Urinary bladder (tissue), 4 donors: ENCODE measurements around the gene GNAO1. TPM values are rescaled to one million over a fixed set of nuclear protein-coding genes. Genes with fewer than 3 reads are reported as not detected.

Source experiments
- DNase-seq: peaks from one replicate; pipeline ENCODE4 v3.0.0-alpha.2; 2015; ENCODE audit errors: extremely low spot score
- H3K27ac ChIP-seq: one replicate; pipeline ENCODE4 v1.5.1; 2013; ENCODE audit warnings: low read depth, mild to moderate bottlenecking, moderate library complexity
- H3K36me3 ChIP-seq: one replicate; pipeline ENCODE4 v1.6.1; 2013; ENCODE audit warnings: mild to moderate bottlenecking, moderate library complexity; ENCODE audit not compliant: insufficient read depth
- H3K4me1 ChIP-seq: one replicate; pipeline ENCODE4 v1.6.1; 2013; ENCODE audit warnings: mild to moderate bottlenecking, moderate library complexity; ENCODE audit not compliant: insufficient read depth
- H3K4me3 ChIP-seq: one replicate; pipeline ENCODE4 v1.5.1; 2013; ENCODE audit warnings: low read depth, low read length
- WGBS: extraction: QIAGEN DNeasy Blood & Tissue Kit; methylation state at CpG from one replicate; pipeline ENCODE4 v1.1.7; 2013; 5-methylcytosine and 5-hydroxymethylcytosine counted together
- polyA plus RNA-seq: library from polyadenylated mRNA; stranded (reverse); fragments of 200-250 nt; gene quantifications from one replicate; pipeline ENCODE4 v1.2.3, GENCODE V29; 2013
- total RNA-seq: library from RNA; depleted of rRNA; stranded (reverse); fragments of >200 nt; gene quantifications from one replicate; pipeline ENCODE4 v1.2.3, GENCODE V29; 2014
- donor health status: healthy with polysubstance abuse.
- donor health status: healthy.

Gene GNAO1
- total and polyA plus RNA-seq, 2 donors: 4.7 to 31.1 TPM

DNA sequence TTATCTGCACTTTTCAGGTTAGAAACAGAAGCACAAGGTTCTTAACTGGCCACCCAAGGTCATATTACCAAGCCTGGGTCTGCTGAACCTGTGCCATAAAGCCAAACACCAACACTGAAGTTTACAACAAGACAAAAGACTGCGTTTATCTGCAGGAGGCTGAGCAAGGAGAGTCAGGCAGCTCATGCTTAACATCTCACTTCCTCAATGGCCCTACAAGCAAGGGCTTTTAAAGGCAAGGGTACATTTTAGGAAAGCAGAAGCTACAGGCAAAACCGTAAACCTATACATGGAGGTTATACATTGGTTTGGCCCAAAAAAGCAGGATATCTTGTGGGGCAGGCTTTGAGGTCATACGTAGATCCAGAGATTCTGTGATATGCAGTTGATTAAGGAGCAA, 91.2 kb downstream of the GNAO1 start:
- no peaks in the 10 kb centered on the region for H3K36me3 ChIP-seq
- H3K27ac ChIP-seq: no peak overlapping the region
- no peaks in the 10 kb centered on the region for H3K4me1 ChIP-seq
- WGBS: 84% methylated on average over 3 of the region's 3 CpGs
- DNase-seq: no peak
- H3K4me3 ChIP-seq: no peak overlapping the region

DNA sequence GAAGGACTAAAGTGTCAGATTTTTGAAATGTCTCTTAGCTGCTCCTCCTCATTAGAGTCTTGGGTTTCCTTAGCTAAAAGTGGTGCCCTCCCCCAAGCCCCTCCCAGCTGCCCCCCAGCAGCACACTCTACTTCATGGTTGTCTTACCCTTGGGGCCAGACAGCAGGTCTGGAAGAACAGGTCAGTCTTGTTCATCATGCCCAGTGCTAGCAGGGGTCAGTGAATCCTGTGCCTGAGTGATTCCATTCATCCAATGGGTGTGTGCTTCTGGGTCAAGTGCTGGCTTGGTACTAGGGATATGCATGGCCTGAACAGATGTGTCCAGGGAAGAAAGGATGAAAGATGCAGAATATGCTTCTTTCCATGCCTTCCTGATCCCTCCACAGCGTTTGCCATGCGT, 93.2 kb downstream of the GNAO1 start:
- H3K4me1 ChIP-seq: no peaks in the 10 kb centered on the region
- H3K4me3 ChIP-seq: no peak overlapping the region
- no peaks in the 10 kb centered on the region for H3K36me3 ChIP-seq
- DNase-seq: no peak
- H3K27ac ChIP-seq: no peak overlapping the region
- 87% methylated on average over 2 of the region's 2 CpGs for WGBS

DNA sequence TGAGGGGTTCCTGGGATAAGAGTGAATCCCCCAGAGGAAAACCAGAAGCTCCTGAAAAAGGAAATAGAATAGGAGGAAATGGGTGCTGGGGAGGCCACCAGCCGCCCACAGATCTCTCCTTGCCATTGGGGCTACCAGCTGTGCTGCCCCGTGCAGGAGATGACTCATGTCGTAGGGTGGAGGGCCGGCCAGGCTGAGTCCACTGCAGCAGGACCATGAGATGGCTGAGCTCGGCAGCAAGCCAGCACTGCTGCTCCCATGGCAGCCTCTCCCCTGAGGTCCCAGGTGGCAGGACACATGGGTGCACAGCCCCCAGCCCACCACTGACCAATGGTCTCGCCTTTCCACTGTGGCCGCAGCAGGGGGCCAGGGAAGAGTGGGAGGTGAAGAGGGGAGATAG, 95.5 kb downstream of the GNAO1 start:
- DNase-seq: no peak
- Histone ChIP-seq H3K4me3 (no peak overlapping the region), H3K4me1 (no peaks in the 10 kb centered on the region), H3K27ac (no peak overlapping the region), H3K36me3 (no peaks in the 10 kb centered on the region)
- WGBS: 88% methylated on average over 7 of the region's 7 CpGs

DNA sequence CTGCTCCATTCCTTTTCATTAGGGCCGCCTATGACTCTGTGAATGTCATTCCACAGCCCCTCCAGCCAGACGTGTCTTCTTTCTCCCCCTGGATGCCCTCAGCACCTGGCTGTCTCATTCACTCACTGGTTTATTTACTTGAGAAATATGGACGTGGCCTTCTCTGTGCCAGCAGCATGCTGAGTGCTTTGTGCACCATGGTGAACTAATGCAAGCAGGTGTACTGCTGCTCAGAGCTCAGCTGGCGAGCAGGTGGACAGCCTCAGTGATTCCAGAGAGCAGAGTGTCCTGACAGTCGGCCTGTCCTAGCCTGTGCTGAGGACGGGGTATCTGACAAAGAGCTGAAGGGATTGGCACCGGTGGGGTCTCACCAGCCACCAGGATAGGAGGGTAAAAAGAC, 96.7 kb downstream of the GNAO1 start:
- 84% methylated on average over 7 of the region's 7 CpGs for WGBS
- H3K4me3 ChIP-seq: no peak overlapping the region
- H3K27ac ChIP-seq: no peak overlapping the region
- no peak for DNase-seq
- no peaks in the 10 kb centered on the region for H3K36me3 ChIP-seq
- no peaks in the 10 kb centered on the region for H3K4me1 ChIP-seq

DNA sequence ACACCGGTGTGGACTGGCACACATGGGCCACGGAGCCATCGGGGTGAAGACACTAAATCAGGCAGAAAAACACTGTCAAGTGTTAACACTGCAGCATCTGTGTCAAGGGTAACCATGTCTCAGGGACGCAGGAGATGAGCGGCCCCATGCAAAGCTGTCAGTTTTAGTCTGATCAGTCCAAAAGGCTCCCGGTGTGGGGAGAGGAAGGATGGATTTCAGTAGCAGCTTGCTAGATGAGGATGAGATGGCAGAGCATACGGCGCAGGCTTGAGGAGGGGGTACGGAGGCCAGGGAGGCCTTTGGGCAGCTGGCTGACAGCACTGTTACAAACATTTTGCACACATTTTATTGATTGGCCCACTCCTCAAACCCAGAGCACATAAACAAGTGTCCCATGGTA, 98.1 kb downstream of the GNAO1 start:
- 81% methylated on average over 9 of the region's 9 CpGs for WGBS

DNA sequence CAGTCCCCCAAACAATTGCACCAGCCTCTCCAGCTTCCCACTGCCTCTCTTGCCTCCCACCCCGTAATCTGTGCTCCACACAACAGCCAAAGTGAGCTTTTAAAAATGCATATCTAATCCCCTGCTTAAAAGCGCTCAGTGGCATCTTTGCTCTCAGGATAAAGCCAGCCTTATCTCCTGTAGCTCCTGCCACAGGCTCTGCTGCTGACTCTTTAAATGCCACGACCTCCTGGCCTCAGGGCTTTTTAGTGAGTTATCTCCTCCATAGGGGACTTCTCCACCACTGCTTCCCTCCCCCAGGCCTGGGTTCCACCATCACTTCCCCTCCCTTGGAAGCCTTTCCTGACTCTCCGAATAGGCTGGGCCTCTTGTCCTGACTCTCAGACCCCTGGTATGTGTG, 98.6 kb downstream of the GNAO1 start:
- DNase-seq: no peak
- 54% methylated on average over 4 of the region's 4 CpGs for WGBS
- H3K4me1 ChIP-seq: no peaks in the 10 kb centered on the region
- H3K27ac ChIP-seq: no peak overlapping the region
- no peaks in the 10 kb centered on the region for H3K36me3 ChIP-seq
- H3K4me3 ChIP-seq: no peak overlapping the region

More for the DNA sequence above, 98.1 kb downstream of the GNAO1 start:
- Histone ChIP-seq H3K4me3 (no peak overlapping the region), H3K27ac (no peak overlapping the region), H3K4me1 (no peaks in the 10 kb centered on the region), H3K36me3 (no peaks in the 10 kb centered on the region)
- DNase-seq: no peak

GRCh38 chr16:56294014-56294413, 102.7 kb downstream of the GNAO1 start:
- Histone ChIP-seq H3K4me1 (no peaks in the 10 kb centered on the region), H3K4me3 (no peak overlapping the region), H3K36me3 (no peaks in the 10 kb centered on the region), H3K27ac (no peak overlapping the region)
- no peak for DNase-seq
- 92% methylated on average over 5 of the region's 5 CpGs for WGBS

DNA sequence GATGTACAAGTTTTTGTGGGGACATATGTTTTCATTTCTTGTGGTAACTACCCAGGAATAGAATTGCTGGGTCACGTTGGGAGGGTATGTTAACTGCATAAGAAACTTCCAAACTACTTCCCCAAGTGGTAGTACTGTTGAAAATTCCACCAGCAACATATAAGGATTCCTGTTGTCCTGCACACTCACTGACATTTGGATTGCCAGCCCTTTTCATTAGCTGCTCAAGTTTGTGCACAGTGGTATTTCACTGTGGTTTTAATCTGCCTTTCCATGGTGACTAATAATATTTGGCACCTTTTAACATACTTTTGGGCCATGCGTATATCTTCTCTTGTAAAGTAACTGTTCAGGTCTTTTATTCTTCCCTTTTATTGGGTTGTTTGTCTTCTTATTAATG, 103.3 kb downstream of the GNAO1 start:
- Histone ChIP-seq H3K4me3 (no peak overlapping the region), H3K27ac (no peak overlapping the region), H3K36me3 (no peaks in the 10 kb centered on the region), H3K4me1 (no peaks in the 10 kb centered on the region)
- 33% methylated on average over 2 of the region's 2 CpGs for WGBS
- no peak for DNase-seq

DNA sequence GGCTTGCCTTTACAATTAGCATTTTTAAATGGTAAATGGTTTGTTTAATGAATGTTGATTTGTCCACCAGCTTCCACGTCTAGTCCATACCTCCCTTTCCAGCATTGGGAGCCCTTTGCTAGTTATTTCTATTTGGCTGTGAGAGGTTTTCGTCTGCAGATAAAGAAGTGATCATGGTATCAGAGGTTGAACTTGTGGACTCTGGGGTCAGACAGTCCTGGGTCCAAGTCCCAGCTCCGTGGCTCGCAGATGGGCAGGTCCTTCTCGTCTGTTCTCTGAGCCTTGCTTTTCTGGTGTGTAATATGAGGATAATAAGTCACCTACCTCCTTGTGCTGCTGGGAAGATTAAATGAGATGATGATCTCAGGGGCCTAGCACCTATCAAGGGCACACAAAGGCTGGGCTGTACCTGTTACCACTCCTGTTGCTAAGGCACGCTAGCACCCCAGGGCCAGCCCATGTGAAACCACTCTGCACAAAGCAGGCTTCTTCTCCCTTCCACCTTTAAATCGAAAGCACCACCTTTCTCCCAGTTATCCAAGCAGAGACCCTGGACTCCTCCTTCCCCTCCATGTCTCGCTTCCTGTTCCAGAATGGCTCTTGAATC, 103.9 kb downstream of the GNAO1 start:
- H3K27ac ChIP-seq: no peak overlapping the region

GRCh38 chr16:56295739-56296527, 104.6 kb downstream of the GNAO1 start:
- Histone ChIP-seq H3K4me1 (no peaks in the 10 kb centered on the region), H3K4me3 (no peak overlapping the region), H3K27ac (no peak overlapping the region), H3K36me3 (no peaks in the 10 kb centered on the region)
- DNase-seq: peak; percentile 45
- 43% methylated on average over 12 of the region's 12 CpGs for WGBS

More for the DNA sequence above, 103.9 kb downstream of the GNAO1 start:
- Histone ChIP-seq H3K4me3 (no peak overlapping the region), H3K4me1 (no peaks in the 10 kb centered on the region), H3K36me3 (no peaks in the 10 kb centered on the region)
- WGBS: 85% methylated on average over 8 of the region's 8 CpGs
- no peak for DNase-seq

- Histone ChIP-seq H3K36me3 (no peaks in the 10 kb centered on the region), H3K4me3 (no peak overlapping the region), H3K4me1 (no peaks in the 10 kb centered on the region), H3K27ac (no peak overlapping the region)
- 86% methylated on average over 7 of the region's 7 CpGs for WGBS
- no peak for DNase-seq
Observed at GRCh38 chr16:56297684-56298083, 106.4 kb downstream of the GNAO1 start.

DNA sequence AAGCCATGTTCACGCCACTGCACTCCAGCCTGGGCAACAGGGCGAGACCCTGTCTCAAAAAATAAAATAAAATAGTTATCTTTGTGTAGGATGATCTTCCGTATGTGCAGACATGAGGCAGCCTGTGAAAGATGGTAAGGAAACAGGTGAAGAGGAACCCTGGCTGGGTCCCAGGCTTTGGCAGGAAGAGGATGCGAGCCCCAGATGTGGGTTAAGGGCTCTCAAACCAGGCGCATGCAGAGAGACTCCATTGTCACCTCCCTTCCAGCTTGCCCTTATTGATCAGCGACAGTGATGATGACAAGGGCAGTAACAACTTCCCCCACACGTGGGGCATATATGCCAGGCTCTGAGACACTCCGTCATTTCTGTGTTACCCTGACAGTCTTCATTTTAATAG, 106.8 kb downstream of the GNAO1 start:
- no peak for DNase-seq
- Histone ChIP-seq H3K4me1 (no peaks in the 10 kb centered on the region), H3K27ac (no peak overlapping the region), H3K4me3 (no peak overlapping the region), H3K36me3 (no peaks in the 10 kb centered on the region)
- 86% methylated on average over 8 of the region's 8 CpGs for WGBS

DNA sequence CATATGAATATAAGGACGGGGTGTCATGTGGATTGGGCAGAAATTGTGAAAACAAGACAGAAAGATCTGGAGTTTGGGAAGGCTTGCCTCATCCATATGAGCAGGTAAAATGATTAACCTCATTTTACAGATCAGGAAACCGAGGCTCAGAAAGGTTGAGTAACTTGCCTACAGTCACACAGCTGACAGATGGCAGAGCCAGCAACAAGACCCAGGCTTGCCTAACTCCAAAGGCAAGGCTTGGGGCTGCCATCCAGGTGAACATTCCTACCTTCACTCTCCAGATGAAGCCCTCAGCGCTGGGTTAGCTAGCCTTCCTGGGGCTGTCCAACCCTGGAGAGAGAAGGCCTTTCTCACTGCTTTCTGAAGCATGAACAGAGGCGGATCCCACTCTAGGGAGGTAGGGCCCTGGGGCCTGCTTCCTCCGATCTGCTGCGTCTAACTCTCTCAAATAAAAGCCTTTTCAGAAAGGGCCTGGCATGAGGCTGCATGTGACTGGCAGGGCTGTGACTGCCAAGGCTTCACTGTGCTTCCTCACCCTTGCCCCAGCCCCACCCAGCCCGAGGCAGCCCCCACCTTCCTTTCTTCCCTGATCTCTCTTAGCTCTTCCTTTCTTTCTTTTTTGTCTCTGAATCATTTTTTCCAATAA, 107.8 kb downstream of the GNAO1 start:
- DNase-seq: no peak
- WGBS: 78% methylated on average over 7 of the region's 7 CpGs
- Histone ChIP-seq H3K4me1 (no peaks in the 10 kb centered on the region), H3K4me3 (no peak overlapping the region), H3K27ac (no peak overlapping the region), H3K36me3 (no peaks in the 10 kb centered on the region)

- Histone ChIP-seq H3K36me3 (no peaks in the 10 kb centered on the region), H3K27ac (no peak overlapping the region), H3K4me1 (no peaks in the 10 kb centered on the region), H3K4me3 (no peak overlapping the region)
- DNase-seq: no peak
- 72% methylated on average over 4 of the region's 4 CpGs for WGBS
Observed at GRCh38 chr16:56300242-56300623, 108.9 kb downstream of the GNAO1 start.
